ENCODE data around the gene SSUH2. TPM values are rescaled to one million over a fixed set of nuclear protein-coding genes. Genes with fewer than 3 reads are reported as not detected.

Gene SSUH2
- total and polyA plus RNA-seq, 2 of the 13 experiments (the other 11 are each of a cell fraction or from before 2014, with no cell fraction given), result 38.1 to 136 TPM

GRCh38 chr3:8579096-8579495 lies 65.5 kb downstream of the SSUH2 start:
- no peaks in the 10 kb centered on the region; the same call in 1 of the 2 replicates for H3K4me1 ChIP-seq (ENCODE audit: insufficient read depth, low read length)
- H3K79me2 ChIP-seq (ENCODE audit: insufficient read depth, low read length), result no peaks in the 10 kb centered on the region
- TF ChIP-seq, protein P1, sequence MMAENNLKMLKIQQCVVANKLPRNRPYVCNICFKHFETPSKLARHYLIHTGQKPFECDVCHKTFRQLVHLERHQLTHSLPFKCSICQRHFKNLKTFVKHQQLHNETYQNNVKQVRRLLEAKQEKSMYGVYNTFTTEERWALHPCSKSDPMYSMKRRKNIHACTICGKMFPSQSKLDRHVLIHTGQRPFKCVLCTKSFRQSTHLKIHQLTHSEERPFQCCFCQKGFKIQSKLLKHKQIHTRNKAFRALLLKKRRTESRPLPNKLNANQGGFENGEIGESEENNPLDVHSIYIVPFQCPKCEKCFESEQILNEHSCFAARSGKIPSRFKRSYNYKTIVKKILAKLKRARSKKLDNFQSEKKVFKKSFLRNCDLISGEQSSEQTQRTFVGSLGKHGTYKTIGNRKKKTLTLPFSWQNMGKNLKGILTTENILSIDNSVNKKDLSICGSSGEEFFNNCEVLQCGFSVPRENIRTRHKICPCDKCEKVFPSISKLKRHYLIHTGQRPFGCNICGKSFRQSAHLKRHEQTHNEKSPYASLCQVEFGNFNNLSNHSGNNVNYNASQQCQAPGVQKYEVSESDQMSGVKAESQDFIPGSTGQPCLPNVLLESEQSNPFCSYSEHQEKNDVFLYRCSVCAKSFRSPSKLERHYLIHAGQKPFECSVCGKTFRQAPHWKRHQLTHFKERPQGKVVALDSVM (CRISPR knock-in tag; IDR thresholded peaks at IDR 0.05), result no peak
- TF ChIP-seq NFAT5 (CRISPR knock-in tag; IDR thresholded peaks at IDR 0.05) (no peak), MEIS2 (CRISPR knock-in tag; IDR thresholded peaks at IDR 0.05) (no peak), ZNF775 (CRISPR knock-in tag; IDR thresholded peaks at IDR 0.05; ENCODE audit: borderline replicate concordance) (no peak), RXRB (CRISPR knock-in tag; IDR thresholded peaks at IDR 0.05; ENCODE audit: borderline replicate concordance) (no peak), CC2D1A (CRISPR knock-in tag; IDR thresholded peaks at IDR 0.05) (no peak), ZEB1 (IDR thresholded peaks at IDR 0.05; ENCODE audit: insufficient replicate concordance, low read depth) (no peak), HOXA3 (CRISPR knock-in tag; IDR thresholded peaks at IDR 0.05) (no peak), SP140L (CRISPR knock-in tag; IDR thresholded peaks at IDR 0.05; ENCODE audit: borderline replicate concordance) (no peak), E2F2 (CRISPR knock-in tag; IDR thresholded peaks at IDR 0.05; ENCODE audit: borderline replicate concordance) (no peak), RFX5 (IDR thresholded peaks at IDR 0.05; ENCODE audit: low read depth, low read length) (no peak), ZNF615 (CRISPR knock-in tag; IDR thresholded peaks at IDR 0.05; ENCODE audit: borderline replicate concordance) (no peak)
- H3K9ac ChIP-seq (ENCODE audit: insufficient read depth, low read depth, low read length), result no peak overlapping the region
- ATAC-seq, result no peak
- no peak overlapping the region for H2AFZ ChIP-seq (ENCODE audit: low read length)
- H3K4me3 ChIP-seq (replicated peaks in 1 of 3; ENCODE audit: insufficient read depth in 1 of 3, low read depth in 2 of 3, low read length in 3 of 3), result no peak overlapping the region
- intact Hi-C loops (cut with micrococcal nuclease; ENCODE audit: unreplicated experiment) (no loop called here), in situ Hi-C loops (cut with HindIII; ENCODE audit: extremely low pct_ligation_motif_present, low pct_unique_long_range_greater_than_20kb) (no loop called here)
- no peak for DNase-seq (ENCODE audit: low spot score)
- H3K27me3 ChIP-seq (ENCODE audit: control insufficient read depth in 1 of 2, insufficient read depth in 2 of 2, low read length in 2 of 2), result no peaks in the 10 kb centered on the region; a peak in 2 of 5 replicates
- 30% methylated on average over 5 of the region's 5 CpGs for WGBS (ENCODE audit: low lambda C conversion rate)
- ChIA-PET POLR2A (no interaction called here), CTCF (ENCODE audit: low intra/inter-chr PET ratio, low total read pairs) (no interaction called here)
- no peaks in the 10 kb centered on the region for H4K20me1 ChIP-seq (ENCODE audit: insufficient read depth, low read length)
- H3K9me3 ChIP-seq (ENCODE audit: low read length), result no peaks in the 10 kb centered on the region
- no TSS peak for BruUV-seq (replicated peaks)
- H3K4me2 ChIP-seq (ENCODE audit: low read depth, low read length), result no peak overlapping the region
- FAIRE-seq, result no peak
- no peaks in the 10 kb centered on the region for H3K36me3 ChIP-seq (replicated peaks in 1 of 2; ENCODE audit: control insufficient read depth in 1 of 2, insufficient read depth in 2 of 2, low read length in 2 of 2)
- H3K27ac ChIP-seq (ENCODE audit: extremely low read length, insufficient read depth, low read length), result no peak overlapping the region

Measured in HepG2 (cell line).